NCI-H345 treated with DMSO at 0.1 percent for 48 hours (cell line): ENCODE results near the gene PPP2R5C.
"Not testable (repeated sequence)": the region's sequence is repeated elsewhere in the genome, so short reads cannot be mapped to it uniquely, and the experiment has no call there.

Experiments
- DNase-seq: peaks from one replicate; lab custom pipeline; 2025; ENCODE audit not compliant: unreplicated experiment; lab: John Stamatoyannopoulos, UW

Gene PPP2R5C

DNA sequence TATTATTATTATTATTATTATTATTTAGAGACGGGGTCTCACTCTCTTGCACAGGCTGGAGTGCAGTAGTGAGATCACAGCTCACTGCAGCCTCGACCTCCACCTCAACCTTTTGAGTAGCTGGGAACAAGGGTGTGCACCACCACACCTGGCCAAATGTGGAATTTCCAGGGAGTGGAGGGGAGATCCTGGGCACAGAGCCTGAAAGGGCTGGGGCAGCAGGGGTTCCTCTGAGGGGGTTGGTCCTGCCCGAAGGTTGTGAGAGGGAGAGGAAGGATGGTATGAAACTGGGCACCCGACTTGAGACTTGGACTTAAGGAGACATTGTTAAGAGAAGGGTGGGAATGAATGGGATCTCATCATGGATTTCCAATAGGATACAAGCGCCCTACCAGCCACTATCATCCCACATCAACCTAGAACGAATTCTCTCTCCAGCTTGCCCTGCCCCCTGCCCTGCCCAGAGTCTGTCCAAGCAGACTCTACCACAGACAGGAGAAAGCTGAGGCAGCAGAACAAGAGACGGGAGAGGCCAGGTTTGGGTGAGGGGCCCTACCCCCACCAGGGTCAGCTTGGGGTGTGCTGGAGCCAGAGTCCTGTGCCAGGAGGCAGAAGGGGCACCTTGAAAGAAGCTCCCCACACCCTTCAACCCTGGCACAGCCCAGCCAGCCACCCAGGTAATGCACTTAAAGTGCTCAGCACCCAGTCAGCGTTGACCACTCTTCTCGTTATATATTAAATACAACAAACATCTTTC lies 200.4 kb downstream of the PPP2R5C start:
- DNase-seq: no peak

DNA sequence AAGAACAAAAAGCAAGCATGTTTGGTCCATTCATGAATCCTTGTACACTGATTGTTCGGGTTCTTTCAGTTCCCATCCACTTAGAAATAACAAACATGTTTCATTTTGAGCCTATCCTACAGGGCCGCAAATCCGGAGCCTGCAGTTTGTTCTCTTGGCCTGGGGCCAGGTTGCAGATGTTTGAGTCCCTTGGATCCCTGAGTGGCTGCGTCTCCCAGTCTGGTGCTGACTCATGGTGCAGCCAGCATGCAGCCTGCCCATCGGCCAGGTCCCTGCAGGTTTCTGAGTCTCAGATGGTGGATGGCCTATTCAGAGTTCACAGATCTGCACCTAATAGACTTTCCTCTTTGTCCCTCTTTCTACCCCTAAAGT lies 201.0 kb downstream of the PPP2R5C start:
- peak; percentile 70 for DNase-seq

DNA sequence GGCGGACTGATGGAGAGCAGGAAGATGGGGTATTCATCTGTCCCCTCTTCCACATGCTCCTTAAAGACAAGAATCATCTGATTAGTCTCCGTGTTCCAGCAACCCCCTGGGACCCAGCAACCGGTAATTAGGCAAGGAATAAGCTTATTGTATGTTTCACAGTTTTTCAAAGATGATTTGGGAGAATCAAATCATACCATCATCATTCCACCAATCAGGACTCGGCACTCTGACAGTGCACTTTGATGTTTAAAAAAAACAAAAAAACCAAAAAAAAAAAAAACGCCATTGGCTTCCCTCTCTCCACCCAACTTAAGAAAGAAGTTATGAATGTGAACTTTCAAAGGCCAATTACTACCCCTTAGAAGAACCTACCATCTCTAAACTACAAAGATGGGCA lies 201.5 kb downstream of the PPP2R5C start:
- no peak for DNase-seq

DNA sequence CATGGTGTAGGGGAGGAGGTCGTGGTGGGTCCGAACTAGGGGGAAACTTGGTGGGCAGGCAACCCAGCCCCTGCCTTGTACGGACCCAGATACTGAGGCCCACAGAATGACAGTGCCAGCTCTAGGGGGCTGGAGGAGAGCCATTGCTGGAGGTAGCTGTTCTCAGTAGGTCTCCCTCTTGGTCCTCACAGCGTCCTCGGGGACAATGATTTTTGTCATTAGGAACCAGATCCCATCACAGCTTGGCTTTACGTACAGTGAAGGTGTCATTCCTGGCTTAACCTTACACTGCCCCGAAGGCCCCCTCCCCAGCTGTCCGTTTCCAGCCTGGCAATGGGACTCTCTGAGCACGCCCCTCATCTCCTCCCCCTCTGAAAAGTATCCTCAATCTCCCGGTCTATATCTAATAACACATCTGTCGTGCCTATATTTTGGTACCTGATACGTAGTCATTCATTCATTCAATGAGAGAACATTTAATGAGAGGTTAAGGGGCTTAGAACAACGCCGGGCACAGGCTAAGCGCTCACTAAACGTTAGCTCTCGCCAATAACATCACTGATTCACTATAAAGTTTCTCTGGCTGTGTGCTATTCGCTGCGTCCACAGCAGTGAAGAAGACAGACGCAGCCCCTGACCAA lies 202.3 kb downstream of the PPP2R5C start:
- no peak for DNase-seq

DNA sequence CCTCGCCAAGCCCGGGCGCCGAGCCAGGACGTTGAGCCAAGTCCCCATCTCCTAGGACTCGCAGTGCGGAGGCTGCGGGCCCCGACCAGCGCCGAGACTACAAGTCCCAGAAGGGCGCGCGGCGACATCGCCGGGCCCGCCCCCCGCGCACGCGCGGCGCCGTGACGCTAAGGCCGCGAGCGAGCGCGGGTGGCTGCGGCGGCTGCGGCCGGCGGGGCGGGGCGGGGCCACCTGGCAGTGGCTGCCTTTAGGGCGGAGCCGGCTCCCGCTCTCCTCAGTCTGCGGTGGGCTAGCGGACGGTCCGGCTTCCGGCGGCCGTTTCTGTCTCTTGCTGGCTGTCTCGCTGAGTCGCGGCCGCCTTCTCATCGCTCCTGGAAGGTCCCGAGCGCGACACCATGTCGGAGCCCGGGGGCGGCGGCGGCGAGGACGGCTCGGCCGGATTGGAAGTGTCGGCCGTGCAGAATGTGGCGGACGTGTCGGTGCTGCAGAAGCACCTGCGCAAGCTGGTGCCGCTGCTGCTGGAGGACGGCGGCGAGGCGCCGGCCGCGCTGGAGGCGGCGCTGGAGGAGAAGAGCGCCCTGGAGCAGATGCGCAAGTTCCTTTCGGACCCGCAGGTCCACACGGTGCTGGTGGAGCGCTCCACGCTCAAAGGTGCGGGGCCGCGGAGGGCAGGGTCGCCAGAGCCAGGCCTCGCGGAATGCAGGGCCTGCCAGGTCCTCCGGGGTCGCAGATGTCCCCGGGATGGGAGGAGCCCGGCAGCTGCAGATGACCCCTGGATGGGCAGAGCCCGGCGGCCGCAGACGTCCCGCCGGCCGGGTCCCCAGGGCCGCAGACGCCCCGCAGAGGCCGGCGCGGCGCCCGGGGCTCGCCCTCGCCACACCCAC lies 203.0 kb downstream of the PPP2R5C start, which contains the start of gene DYNC1H1:
TSS of gene DYNC1H1 (plus strand) at position 277 of the 884 bp plus-strand sequence. CDS start at position 396, 119 bp downstream.
- peak; percentile 89 for DNase-seq

DNA sequence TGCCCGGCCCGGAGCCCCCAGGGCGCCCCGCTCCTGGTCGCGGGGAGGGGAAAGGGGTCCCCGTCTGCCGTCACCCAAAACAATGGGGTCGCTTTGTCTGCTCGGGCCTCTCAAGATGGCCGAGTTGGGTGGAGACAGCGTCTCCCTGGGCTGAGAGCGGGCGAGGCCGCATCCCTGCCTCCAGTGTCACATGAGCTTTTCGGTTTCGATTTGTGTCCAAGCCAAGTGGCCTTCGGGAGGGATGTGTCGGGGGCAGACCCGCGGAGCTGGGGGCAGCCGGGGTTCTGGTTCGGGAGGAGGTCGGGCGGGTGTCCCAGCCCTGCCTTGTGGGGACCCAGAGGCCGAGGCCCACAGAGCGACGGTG lies 203.7 kb downstream of the PPP2R5C start:
- no peak for DNase-seq

DNA sequence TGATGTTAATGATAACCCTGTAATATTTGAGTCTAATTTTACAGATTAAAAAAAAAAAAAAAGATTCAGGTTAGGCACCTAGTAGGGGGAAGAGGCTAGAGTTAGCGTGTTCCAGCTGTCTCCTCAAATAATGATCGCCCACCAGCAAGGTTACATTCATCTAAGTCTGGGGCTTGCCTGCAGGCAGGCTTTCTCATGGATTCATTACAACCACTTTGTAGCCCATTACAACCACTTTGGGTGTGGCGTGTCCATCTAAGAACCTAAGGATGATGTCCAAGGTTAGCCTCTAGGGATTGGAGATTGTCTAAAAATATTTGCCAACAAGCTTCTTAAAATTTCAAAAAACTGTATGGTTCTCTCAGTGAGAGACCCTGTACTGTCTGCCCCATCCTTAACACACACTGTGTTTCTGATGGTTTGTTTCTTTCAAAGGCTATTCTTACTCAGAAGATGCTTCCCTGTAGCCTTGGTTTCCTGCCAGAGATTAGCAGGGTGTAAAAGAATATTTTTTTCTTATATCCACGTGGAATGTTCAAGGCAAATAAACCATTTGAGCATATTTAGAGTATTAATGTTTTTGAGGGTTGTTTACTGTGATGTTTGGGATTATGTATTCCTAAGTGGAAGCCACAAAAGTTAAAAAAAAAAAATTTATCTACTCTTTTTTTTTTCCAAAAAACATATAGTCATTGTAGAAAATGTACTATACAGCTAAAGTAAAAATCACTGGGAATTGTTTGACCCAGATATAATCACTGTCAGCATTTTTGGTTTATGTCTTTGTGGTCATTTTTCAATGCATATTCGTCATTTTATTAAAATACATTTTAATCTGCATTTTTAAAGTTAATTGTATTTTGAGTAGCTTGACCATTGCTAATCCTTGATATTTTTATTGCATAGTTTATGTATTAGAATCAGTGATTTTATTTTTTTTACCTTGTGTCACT lies 204.5 kb downstream of the PPP2R5C start:
- DNase-seq: no peak

DNA sequence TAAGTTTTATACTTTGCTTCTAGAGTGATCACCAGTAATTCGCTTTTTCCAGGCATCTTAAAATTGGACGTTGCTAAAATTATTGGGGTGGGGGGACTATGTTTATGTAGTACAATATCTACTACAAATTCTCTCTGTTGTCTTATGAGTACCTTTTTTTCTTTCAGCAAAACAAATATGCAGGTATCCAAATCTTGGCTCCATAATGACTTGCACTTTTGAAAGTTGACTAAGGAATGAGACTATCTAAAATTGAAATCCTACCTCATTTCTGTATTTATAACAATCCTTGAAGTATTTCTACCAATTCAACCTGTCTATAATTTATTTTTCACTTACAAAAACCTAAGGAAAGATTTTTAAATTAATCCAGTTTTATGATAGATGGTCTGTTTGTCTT lies 205.2 kb downstream of the PPP2R5C start:
- DNase-seq: no peak

DNA sequence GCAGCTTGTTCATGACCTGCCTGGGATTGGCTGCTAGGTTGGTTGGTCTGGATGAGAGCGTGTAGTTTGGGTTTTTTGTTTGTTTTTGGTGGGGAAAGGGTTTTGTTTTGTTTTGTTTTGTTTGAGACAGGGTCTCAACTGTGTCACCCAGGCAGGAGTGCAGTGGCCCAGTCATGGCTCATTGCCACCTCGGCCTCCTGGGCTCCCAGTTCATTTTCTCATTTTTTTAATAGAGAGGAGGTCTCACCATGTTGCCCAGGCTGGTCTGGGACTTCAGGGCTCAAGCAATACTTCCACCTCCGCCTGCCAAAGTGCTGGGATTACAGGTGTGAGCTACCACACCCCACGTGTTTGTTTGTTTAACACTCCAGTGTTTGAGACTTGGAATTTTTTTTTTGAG lies 206.7 kb downstream of the PPP2R5C start:
- DNase-seq: no peak

DNA sequence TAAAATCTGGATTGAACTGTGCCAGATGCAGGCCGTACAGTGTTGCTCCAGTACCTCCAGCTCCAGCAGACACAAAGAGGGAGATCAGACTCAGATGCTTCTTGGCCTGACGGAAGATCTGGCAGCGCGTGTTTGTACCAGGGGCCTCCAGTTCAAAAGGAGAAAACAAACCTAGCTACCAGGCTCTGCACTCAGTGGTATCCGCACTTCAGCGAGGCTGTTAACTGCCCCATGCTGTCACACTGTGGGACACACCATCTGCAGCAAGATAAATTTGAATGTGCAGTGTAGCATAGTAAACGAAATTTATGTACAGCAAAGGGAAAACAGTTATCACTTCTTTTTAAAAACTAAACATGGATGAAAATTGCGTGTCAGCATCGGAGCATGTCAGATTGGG lies 208.0 kb downstream of the PPP2R5C start:
- no peak for DNase-seq

DNA sequence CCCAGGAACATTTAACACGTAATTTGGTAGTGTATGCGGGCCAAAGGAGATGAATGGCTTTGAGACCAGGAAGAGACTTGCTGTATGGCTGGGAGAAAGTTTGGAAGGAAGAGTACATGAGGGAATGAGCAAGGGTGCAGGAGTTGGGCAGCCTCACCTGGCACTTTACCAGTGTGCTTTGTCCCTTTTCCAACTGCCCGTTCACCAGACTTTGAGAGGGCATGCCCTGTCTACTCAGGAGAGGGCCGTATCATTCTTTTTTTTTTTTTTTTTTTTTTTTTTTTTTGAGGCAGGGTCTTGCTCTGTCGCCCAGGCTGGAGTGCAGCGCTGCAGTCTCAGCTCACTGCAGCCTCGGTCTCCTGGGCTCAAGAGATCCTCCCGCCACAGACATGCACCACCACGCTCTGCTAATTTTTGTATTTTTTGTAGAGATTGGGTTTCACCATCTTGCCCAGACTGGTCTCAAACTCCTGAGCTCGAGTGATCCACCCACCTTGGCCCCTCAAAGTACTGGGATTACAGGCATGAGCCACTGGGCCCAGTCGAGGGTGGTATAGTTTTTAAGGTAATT lies 209.4 kb downstream of the PPP2R5C start:
- DNase-seq: no peak

DNA sequence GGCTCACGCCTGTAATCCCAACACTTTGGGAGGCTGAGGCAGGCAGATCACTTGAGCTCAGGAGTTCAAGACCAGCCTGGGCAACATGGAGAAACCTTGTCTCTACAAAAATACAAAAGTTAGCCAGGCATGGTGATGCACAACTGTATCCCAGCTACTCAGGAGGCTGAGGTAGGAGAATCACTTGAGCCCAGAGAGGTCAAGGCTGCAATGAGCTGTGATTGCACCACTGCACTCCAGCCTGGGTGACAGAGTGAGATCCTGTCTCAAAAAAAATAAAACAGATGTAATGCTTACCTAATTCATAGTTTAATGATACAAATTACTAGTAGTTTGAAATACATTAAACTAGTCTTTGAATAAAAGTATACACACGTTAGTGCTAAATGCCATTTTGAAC lies 209.9 kb downstream of the PPP2R5C start:
- not testable (repeated sequence) for DNase-seq

DNA sequence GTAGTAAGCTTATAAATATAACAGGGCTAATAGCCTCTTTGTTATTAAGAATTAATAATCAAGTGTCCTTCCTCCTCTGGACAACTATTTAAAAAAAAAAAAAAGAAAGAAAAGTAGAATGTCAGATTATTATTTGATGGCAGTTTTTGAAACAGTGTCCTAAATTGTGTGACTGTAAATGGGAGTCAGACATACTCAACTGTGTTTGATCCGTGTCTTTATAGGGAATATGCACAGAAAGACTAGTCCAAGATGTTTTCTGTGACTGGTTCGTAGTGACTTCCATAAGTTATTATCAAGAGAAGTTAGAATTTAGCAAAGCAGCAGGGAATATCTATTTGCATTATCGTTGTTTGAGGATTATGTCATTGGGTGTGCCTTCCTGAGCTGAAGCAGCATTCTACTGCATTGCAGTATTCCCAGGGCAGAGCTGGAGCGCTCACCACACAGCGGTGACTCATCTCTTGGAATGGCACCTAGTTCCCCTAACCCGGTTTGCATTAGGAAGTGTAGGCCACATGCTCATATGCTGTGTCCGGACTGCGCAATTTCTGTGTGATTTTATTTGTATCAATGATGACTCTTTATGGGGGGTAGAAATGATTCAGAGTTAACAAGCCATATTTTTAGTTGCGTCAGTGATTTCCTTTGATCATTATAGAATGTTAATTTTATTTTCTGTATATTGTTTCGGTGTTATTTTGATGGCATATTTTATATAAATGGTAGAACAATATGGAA lies 210.8 kb downstream of the PPP2R5C start:
- DNase-seq: no peak

DNA sequence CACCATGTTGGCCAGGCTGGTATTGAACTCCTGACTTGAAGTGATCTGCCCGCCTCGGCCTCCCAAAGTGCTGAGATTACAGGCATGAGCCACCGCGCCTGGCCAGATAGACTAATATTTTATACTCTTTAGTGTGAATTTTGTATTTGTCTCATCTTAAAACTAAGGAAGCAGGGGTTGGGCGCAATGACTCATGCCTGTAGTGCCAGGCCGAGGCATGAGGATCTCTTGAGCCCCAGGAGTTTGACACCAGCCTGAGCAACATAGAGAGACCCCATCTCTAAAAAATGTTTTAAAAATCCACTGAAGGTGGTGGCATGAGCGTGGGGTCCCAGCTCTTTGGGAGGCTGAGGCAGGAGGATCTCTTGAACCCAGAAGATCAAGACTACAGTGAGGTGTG lies 211.8 kb downstream of the PPP2R5C start:
- no peak for DNase-seq

DNA sequence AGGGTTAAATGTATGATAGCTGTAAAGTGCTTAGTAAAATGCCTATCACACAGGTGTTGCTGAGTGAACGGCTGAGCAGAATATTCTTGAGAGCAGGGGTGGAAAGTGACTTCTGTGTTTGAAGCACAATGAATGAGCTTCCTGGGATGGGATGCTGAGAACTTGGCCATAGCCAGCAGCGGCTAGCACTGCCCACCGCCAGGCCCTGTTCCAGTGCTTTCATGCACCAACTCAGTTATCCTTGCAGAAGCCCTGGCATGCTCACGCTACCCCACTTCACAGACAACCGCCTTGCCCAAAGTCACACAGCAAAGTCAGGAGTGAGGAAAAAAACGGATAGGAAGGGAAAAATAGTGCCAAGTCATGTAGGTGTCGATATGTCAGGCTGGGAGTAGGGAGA lies 213.7 kb downstream of the PPP2R5C start:
- no peak for DNase-seq
